OCI-LY7 (cell line): ENCODE data around the gene EPHX1.
"Not testable (repeated sequence)": the region's sequence is repeated elsewhere in the genome, so short reads cannot be mapped to it uniquely, and the experiment has no call there.

ENCODE experiments used
- EZH2phosphoT487 ChIP-seq: fragments of 200-600 bp; sonication (generic); IDR thresholded peaks from 2 replicates; pipeline ENCODE4 v1.6.1; 2018; ENCODE audit warnings: low read depth, borderline replicate concordance, mild to moderate bottlenecking, mixed run types, antibody characterized with exemption, low read length, moderate library complexity, mixed read lengths
- TF ChIP-seq, protein P1 (sequence below): fragments of 200-600 bp; sonication (generic); conservative IDR thresholded peaks from 2 replicates; pipeline ENCODE4 v1.5.1; 2014; ENCODE audit warnings: mild to moderate bottlenecking, antibody characterized with exemption, low read length, moderate library complexity, mixed read lengths

- TF ChIP-seq, protein P1, sequence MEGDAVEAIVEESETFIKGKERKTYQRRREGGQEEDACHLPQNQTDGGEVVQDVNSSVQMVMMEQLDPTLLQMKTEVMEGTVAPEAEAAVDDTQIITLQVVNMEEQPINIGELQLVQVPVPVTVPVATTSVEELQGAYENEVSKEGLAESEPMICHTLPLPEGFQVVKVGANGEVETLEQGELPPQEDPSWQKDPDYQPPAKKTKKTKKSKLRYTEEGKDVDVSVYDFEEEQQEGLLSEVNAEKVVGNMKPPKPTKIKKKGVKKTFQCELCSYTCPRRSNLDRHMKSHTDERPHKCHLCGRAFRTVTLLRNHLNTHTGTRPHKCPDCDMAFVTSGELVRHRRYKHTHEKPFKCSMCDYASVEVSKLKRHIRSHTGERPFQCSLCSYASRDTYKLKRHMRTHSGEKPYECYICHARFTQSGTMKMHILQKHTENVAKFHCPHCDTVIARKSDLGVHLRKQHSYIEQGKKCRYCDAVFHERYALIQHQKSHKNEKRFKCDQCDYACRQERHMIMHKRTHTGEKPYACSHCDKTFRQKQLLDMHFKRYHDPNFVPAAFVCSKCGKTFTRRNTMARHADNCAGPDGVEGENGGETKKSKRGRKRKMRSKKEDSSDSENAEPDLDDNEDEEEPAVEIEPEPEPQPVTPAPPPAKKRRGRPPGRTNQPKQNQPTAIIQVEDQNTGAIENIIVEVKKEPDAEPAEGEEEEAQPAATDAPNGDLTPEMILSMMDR, result not testable (repeated sequence)
- TF ChIP-seq EZH2phosphoT487, result not testable (repeated sequence)
Observed at GRCh38 chr1:225806736-225807135, 3.2 kb upstream of the EPHX1 start.
